ENCODE results near the gene ETFBKMT. TPM values are rescaled to one million over a fixed set of nuclear protein-coding genes. Genes with fewer than 3 reads are reported as not detected.

Gene ETFBKMT
- total RNA-seq, 1 experiment from 2014 or later, result 1.7 TPM

- Histone ChIP-seq H3K36me3 (ENCODE audit: control insufficient read depth in 1 of 2, insufficient read depth in 2 of 2, low read length in 2 of 2) (no peaks in the 10 kb centered on the region), H3K79me2 (ENCODE audit: insufficient read depth, low read length) (no peaks in the 10 kb centered on the region), H3K9ac (ENCODE audit: low read length) (no peak overlapping the region), H3K9me2 (ENCODE audit: insufficient read depth) (no peaks in the 10 kb centered on the region), H3K9me3 (ENCODE audit: control insufficient read depth in 1 of 2, insufficient read depth in 1 of 2, low read depth in 1 of 2, low read length in 2 of 2) (no peaks in the 10 kb centered on the region), H3K4me1 (ENCODE audit: control insufficient read depth in 1 of 2, insufficient read depth in 2 of 2, low read length in 2 of 2) (peaks cover 5 to 17% of the 10 kb centered on the region in 2 experiments; a peak in 3 of 4 replicates), H3K4me2 (ENCODE audit: low read length) (no peak overlapping the region), H2AFZ (ENCODE audit: low read depth, low read length, poor library complexity, severe bottlenecking) (no peak overlapping the region), H3K4me3 (replicated peaks in 1 of 2; ENCODE audit: low read depth in 1 of 2, low read length in 2 of 2) (no peak overlapping the region), H3K27me3 (ENCODE audit: insufficient read depth, low read length) (no peaks in the 10 kb centered on the region), H3K27ac (ENCODE audit: low read depth, low read length) (no peak overlapping the region), H4K20me1 (ENCODE audit: insufficient read depth) (no peaks in the 10 kb centered on the region)
- DNase-seq (ENCODE audit: low read depth, low spot score) (no peak), ATAC-seq (no peak)
- ChIA-PET POLR2A (no interaction called here), RAD21 (ENCODE audit: low non-redundant PET in 1 of 2, low total read pairs in 2 of 2, uncharacterized antibody in 2 of 2, unreplicated experiment in 2 of 2) (no interaction called here), CTCF (no interaction called here)
- intact Hi-C loops (cut with micrococcal nuclease), result loop anchor here (5.0 to 10.0 kb wide), 4 partner anchors 410 to 1260 kb away; partner anchors contain the start of genes BICD1 and DNM1L
- BruUV-seq (replicated peaks), result no TSS peak
- TF ChIP-seq REST (IDR thresholded peaks at IDR 0.05; ENCODE audit: low read depth) (no peak), EZH2 (IDR thresholded peaks at IDR 0.05) (no peak), FOSL1 (IDR thresholded peaks at IDR 0.05; ENCODE audit: low read depth) (no peak), POLR2AphosphoS5 (IDR thresholded peaks at IDR 0.05; ENCODE audit: low read depth, low read length) (no peak), CTCF (IDR thresholded peaks at IDR 0.05 in 2 of 3, conservative IDR thresholded peaks at IDR 0.05 in 1 of 3; ENCODE audit: borderline replicate concordance in 1 of 3, insufficient read depth in 1 of 3, low read depth in 2 of 3, low read length in 2 of 3) (no peak), TCF7L2 (IDR thresholded peaks at IDR 0.05; ENCODE audit: borderline replicate concordance, extremely low read depth, insufficient read depth, insufficient read length) (no peak), SIN3A (IDR thresholded peaks at IDR 0.05; ENCODE audit: low read depth) (no peak), ZFX (IDR thresholded peaks at IDR 0.05) (no peak), SP1 (IDR thresholded peaks at IDR 0.05; ENCODE audit: low read depth) (no peak), RAD21 (IDR thresholded peaks at IDR 0.05; ENCODE audit: low read depth) (no peak), YY1 (IDR thresholded peaks at IDR 0.05; ENCODE audit: extremely low read depth, insufficient replicate concordance, low read depth, low read length) (no peak), CBX3 (IDR thresholded peaks at IDR 0.05; ENCODE audit: low read depth) (no peak), JUND (IDR thresholded peaks at IDR 0.05) (no peak), ZNF274 (IDR thresholded peaks at IDR 0.05; ENCODE audit: low read depth, low read length) (no peak), ELF1 (IDR thresholded peaks at IDR 0.05; ENCODE audit: borderline replicate concordance, low read depth) (no peak)
- TF ChIP-seq, protein P1, sequence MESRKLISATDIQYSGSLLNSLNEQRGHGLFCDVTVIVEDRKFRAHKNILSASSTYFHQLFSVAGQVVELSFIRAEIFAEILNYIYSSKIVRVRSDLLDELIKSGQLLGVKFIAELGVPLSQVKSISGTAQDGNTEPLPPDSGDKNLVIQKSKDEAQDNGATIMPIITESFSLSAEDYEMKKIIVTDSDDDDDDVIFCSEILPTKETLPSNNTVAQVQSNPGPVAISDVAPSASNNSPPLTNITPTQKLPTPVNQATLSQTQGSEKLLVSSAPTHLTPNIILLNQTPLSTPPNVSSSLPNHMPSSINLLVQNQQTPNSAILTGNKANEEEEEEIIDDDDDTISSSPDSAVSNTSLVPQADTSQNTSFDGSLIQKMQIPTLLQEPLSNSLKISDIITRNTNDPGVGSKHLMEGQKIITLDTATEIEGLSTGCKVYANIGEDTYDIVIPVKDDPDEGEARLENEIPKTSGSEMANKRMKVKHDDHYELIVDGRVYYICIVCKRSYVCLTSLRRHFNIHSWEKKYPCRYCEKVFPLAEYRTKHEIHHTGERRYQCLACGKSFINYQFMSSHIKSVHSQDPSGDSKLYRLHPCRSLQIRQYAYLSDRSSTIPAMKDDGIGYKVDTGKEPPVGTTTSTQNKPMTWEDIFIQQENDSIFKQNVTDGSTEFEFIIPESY (IDR thresholded peaks at IDR 0.05; ENCODE audit: extremely low read depth, insufficient replicate concordance, low read length), result no peak
Observed at GRCh38 chr12:31655208-31655607, 4.3 kb upstream of the ETFBKMT start.

Measured in HCT116 (cell line).